Hepatocyte (in vitro differentiated cells): ENCODE data around the gene CST7. TPM values are rescaled to one million over a fixed set of nuclear protein-coding genes. Genes with fewer than 3 reads are reported as not detected.

ENCODE experiments used
- DNase-seq: peaks from one replicate; pipeline ENCODE4 v3.0.0-alpha.2; 2016; ENCODE audit warnings: low spot score
- H2AFZ ChIP-seq: fragments of 200-600 bp; sonication (generic); 2 replicates; pipeline ENCODE4 v1.6.0; 2016; ENCODE audit warnings: antibody characterized with exemption, mild to moderate bottlenecking
- H3K27ac ChIP-seq: fragments of 200-600 bp; sonication (generic); 2 replicates; pipeline ENCODE4 v1.5.1; 2016; ENCODE audit warnings: mild to moderate bottlenecking
- H3K27me3 ChIP-seq: fragments of 200-600 bp; sonication (generic); 2 replicates; pipeline ENCODE4 v1.6.1; 2016
- H3K36me3 ChIP-seq: fragments of 200-600 bp; sonication (generic); replicated peaks from 2 replicates; pipeline ENCODE4 v1.5.1; 2016; ENCODE audit warnings: low read depth; ENCODE audit not compliant: insufficient read depth
- H3K4me1 ChIP-seq: fragments of 200-600 bp; sonication (generic); 2 replicates; pipeline ENCODE4 v1.5.1; 2016; ENCODE audit warnings: mild to moderate bottlenecking, moderate library complexity; ENCODE audit not compliant: insufficient read depth
- H3K4me2 ChIP-seq: fragments of 200-600 bp; sonication (generic); 2 replicates; pipeline ENCODE4 v1.6.0; 2016
- H3K4me3 ChIP-seq: fragments of 200-600 bp; sonication (generic); 2 replicates; pipeline ENCODE4 v1.5.1; 2016; ENCODE audit warnings: mild to moderate bottlenecking
- H3K79me2 ChIP-seq: fragments of 200-600 bp; sonication (generic); 2 replicates; pipeline ENCODE4 v1.6.0; 2017; ENCODE audit warnings: mild to moderate bottlenecking
- H3K9me2 ChIP-seq: fragments of 200-600 bp; sonication (generic); replicated peaks from 2 replicates; pipeline ENCODE4 v1.6.0; 2017; ENCODE audit warnings: mild to moderate bottlenecking; ENCODE audit not compliant: insufficient read depth
- H3K9me3 ChIP-seq: fragments of 200-600 bp; sonication (generic); 2 replicates; pipeline ENCODE4 v1.5.1; 2016; ENCODE audit warnings: low read depth, mild to moderate bottlenecking
- H4K20me1 ChIP-seq: fragments of 200-600 bp; sonication (generic); 2 replicates; pipeline ENCODE4 v1.6.0; 2016; ENCODE audit warnings: mild to moderate bottlenecking; ENCODE audit not compliant: insufficient read depth, poor library complexity, severe bottlenecking
- CTCF ChIP-seq: fragments of 200-600 bp; sonication (generic); IDR thresholded peaks from 2 replicates; pipeline ENCODE4 v1.5.1; 2016; ENCODE audit warnings: antibody characterized with exemption, mild to moderate bottlenecking; ENCODE audit not compliant: poor library complexity
- EZH2 ChIP-seq: fragments of 200-600 bp; sonication (generic); IDR thresholded peaks from 2 replicates; pipeline ENCODE4 v1.6.1; 2016; ENCODE audit warnings: antibody characterized with exemption, mild to moderate bottlenecking, borderline replicate concordance
- EZH2phosphoT487 ChIP-seq: fragments of 200-600 bp; sonication (generic); IDR thresholded peaks from one replicate; pipeline ENCODE4 v1.6.1; 2018; ENCODE audit warnings: antibody characterized with exemption, mild to moderate bottlenecking, low read depth, moderate library complexity; ENCODE audit not compliant: unreplicated experiment, severe bottlenecking
- WGBS: methylation state at CpG from one replicate; pipeline ENCODE4 v1.1.6; 2016; ENCODE audit warnings: low lambda C conversion rate; ENCODE audit errors: missing lambda C conversion rate; 5-methylcytosine and 5-hydroxymethylcytosine counted together
- polyA plus RNA-seq: library from polyadenylated mRNA; unstranded; fragments of >200 nt; fragmentation: Nextera tagmentation; extraction: Ambion mirVana; gene quantifications from 2 replicates; pipeline ENCODE4 v1.2.1, GENCODE V29; 2016
- small RNA-seq: library from RNA; depleted of rRNA; stranded (forward); fragments of <200 nt; gene quantifications from one replicate; pipeline ENCODE3, GENCODE V24; 2014
- total RNA-seq: library from RNA; depleted of rRNA; stranded (reverse); fragments of >200 nt; gene quantifications from 2 replicates; pipeline ENCODE4 v1.2.3, GENCODE V29; 2014

CST7 gene
- total and polyA plus RNA-seq, 2 experiments from 2014 or later = not detected

- no peak for DNase-seq
- Histone ChIP-seq H2AFZ (no peak overlapping the region), H4K20me1 (no peaks in the 10 kb centered on the region), H3K36me3 (no peaks in the 10 kb centered on the region), H3K9me3 (no peaks in the 10 kb centered on the region), H3K4me1 (no peaks in the 10 kb centered on the region), H3K27me3 (no peaks in the 10 kb centered on the region), H3K4me2 (no peak overlapping the region), H3K79me2 (no peaks in the 10 kb centered on the region), H3K27ac (no peak overlapping the region), H3K9me2 (no peaks in the 10 kb centered on the region), H3K4me3 (no peak overlapping the region)
- TF ChIP-seq EZH2phosphoT487 (no peak), CTCF (no peak), EZH2 (no peak)
- 94% methylated on average over 22 of the region's 22 CpGs for WGBS
These were observed 58.6 kb downstream of the CST7 start for GRCh38 chr20:25007491-25008305.

GRCh38 chr20:25008388-25009217 is 59.5 kb downstream of the CST7 start:
- DNase-seq = no peak
- Histone ChIP-seq H3K27ac (no peak overlapping the region), H3K4me1 (no peaks in the 10 kb centered on the region), H3K36me3 (no peaks in the 10 kb centered on the region), H3K4me2 (no peak overlapping the region), H2AFZ (no peak overlapping the region), H3K9me3 (no peaks in the 10 kb centered on the region), H3K27me3 (no peaks in the 10 kb centered on the region), H3K79me2 (no peaks in the 10 kb centered on the region), H3K4me3 (no peak overlapping the region), H4K20me1 (no peaks in the 10 kb centered on the region), H3K9me2 (no peaks in the 10 kb centered on the region)
- TF ChIP-seq CTCF = no peak
- 93% methylated on average over 11 of the region's 11 CpGs for WGBS

Small RNAs within 50 kb of the gene (small RNA-seq; reads per million reads assigned to genes)
- not detected for gene RNU6-1257P

Other genes with a start within 250 kb of the CST7 start
- gene APMAP, start 43.5 kb downstream of the CST7 start, total RNA-seq = 97.7 and 110 TPM in 2 replicates
- 123 and 125 TPM in 2 replicates for gene APMAP, start 43.5 kb downstream of the CST7 start, polyA plus RNA-seq
- gene ACSS1, start 108.9 kb downstream of the CST7 start, total RNA-seq = 20.5 and 22.2 TPM in 2 replicates
- 28.2 and 37.7 TPM in 2 replicates for gene ACSS1, start 108.9 kb downstream of the CST7 start, polyA plus RNA-seq
- gene VSX1, start 132.9 kb downstream of the CST7 start, total RNA-seq = not detected in 2 replicates
- not detected in 2 replicates for gene VSX1, start 132.9 kb downstream of the CST7 start, polyA plus RNA-seq
- 58.1 and 80.4 TPM in 2 replicates for gene ENTPD6, start 246.4 kb downstream of the CST7 start, total RNA-seq
- 87.1 and 92.0 TPM in 2 replicates for gene ENTPD6, start 246.4 kb downstream of the CST7 start, polyA plus RNA-seq